HUES64 (cell line): ENCODE data around the gene TSC22D4. TPM values are rescaled to one million over a fixed set of nuclear protein-coding genes. Genes with fewer than 3 reads are reported as not detected.
"Not testable (repeated sequence)": the region's sequence is repeated elsewhere in the genome, so short reads cannot be mapped to it uniquely, and the experiment has no call there.

Experiments
- H3K27ac ChIP-seq: 2 replicates; pipeline ENCODE4 v1.7.0; 2013; ENCODE audit warnings: low read depth, low read length, inconsistent platforms
- H3K27me3 ChIP-seq: 2 replicates; pipeline ENCODE4 v1.6.1; 2013; ENCODE audit warnings: mild to moderate bottlenecking, low read length; ENCODE audit not compliant: insufficient read depth
- H3K36me3 ChIP-seq: 2 replicates; pipeline ENCODE4 v1.6.1; 2013; ENCODE audit warnings: mild to moderate bottlenecking, low read length; ENCODE audit not compliant: insufficient read depth
- H3K4me1 ChIP-seq: 2 replicates; pipeline ENCODE4 v1.6.1; 2013; ENCODE audit warnings: mild to moderate bottlenecking, low read length, moderate library complexity; ENCODE audit not compliant: insufficient read depth
- H3K4me3 ChIP-seq: 2 replicates; pipeline ENCODE4 v1.5.1; 2013; ENCODE audit warnings: mild to moderate bottlenecking, low read length, moderate library complexity
- H3K9ac ChIP-seq: 2 replicates; pipeline ENCODE4 v1.6.1; 2013; ENCODE audit warnings: mild to moderate bottlenecking, low read depth, low read length
- H3K9me3 ChIP-seq: 2 replicates; pipeline ENCODE4 v1.6.1; 2013; ENCODE audit warnings: low read depth, low read length; ENCODE audit not compliant: insufficient read depth
- WGBS: fragments of 150-250, 120-280 bp; methylation state at CpG from one replicate; pipeline ENCODE4 v1.1.7; 2013; ENCODE audit warnings: missing lambda C conversion rate; 5-methylcytosine and 5-hydroxymethylcytosine counted together
- polyA plus RNA-seq, 2 experiments: library from polyadenylated mRNA; stranded (reverse); fragments of 50-300 nt; gene quantifications; one replicate each; pipeline ENCODE4 v1.2.3, GENCODE V29; 2013

Gene TSC22D4
- polyA plus RNA-seq (2013, experiment 1 of 2) = 15.6 TPM
- 19.4 TPM for polyA plus RNA-seq (2013, experiment 2 of 2)

- peaks cover 2% of the 10 kb centered on the region; the same call in 1 of the 2 replicates for H3K4me1 ChIP-seq
- H3K27ac ChIP-seq = peak within 1 kb of the TSS; percentile 72; the same call in 1 of the 2 replicates
- H3K4me3 ChIP-seq = peak within 1 kb of the TSS; percentile 99
- no peaks in the 10 kb centered on the region for H3K27me3 ChIP-seq
- H3K36me3 ChIP-seq = no peaks in the 10 kb centered on the region
- H3K9me3 ChIP-seq = no peaks in the 10 kb centered on the region
- WGBS = under 1% methylated on average over 27 of the region's 27 CpGs
- peak within 1 kb of the TSS; percentile 57 for H3K9ac ChIP-seq
Measured at GRCh38 chr7:100478958-100479660, at the start of gene TSC22D4. Gene TSC22D4 (minus strand): TSS chr7:100479214. CDS start chr7:100478038, 1,176 bp downstream.

GRCh38 chr7:100528108-100528866, 49.3 kb upstream of the TSC22D4 start:
- not testable (repeated sequence) for H3K9me3 ChIP-seq, H3K27me3 ChIP-seq, H3K4me3 ChIP-seq, H3K4me1 ChIP-seq, H3K27ac ChIP-seq, H3K36me3 ChIP-seq, H3K9ac ChIP-seq
- 94% methylated on average over 12 of the region's 12 CpGs for WGBS

GRCh38 chr7:100523192-100523591, 44.2 kb upstream of the TSC22D4 start:
- not testable (repeated sequence) for H3K27ac ChIP-seq, H3K36me3 ChIP-seq, H3K4me3 ChIP-seq, H3K4me1 ChIP-seq, H3K27me3 ChIP-seq, H3K9me3 ChIP-seq, H3K9ac ChIP-seq
- 91% methylated on average over 8 of the region's 34 CpGs for WGBS

GRCh38 chr7:100521909-100522593, 43.0 kb upstream of the TSC22D4 start:
- not testable (repeated sequence) for H3K9ac ChIP-seq, H3K27me3 ChIP-seq, H3K36me3 ChIP-seq, H3K9me3 ChIP-seq, H3K27ac ChIP-seq, H3K4me1 ChIP-seq, H3K4me3 ChIP-seq
- WGBS = no CpG with 5 or more reads among the region's 3 CpGs

GRCh38 chr7:100521076-100521475, 42.1 kb upstream of the TSC22D4 start:
- Histone ChIP-seq H3K4me3 (no peak overlapping the region), H3K4me1 (no peaks in the 10 kb centered on the region), H3K9ac (no peak overlapping the region), H3K27ac (no peak overlapping the region), H3K9me3 (no peaks in the 10 kb centered on the region), H3K27me3 (no peaks in the 10 kb centered on the region), H3K36me3 (no peaks in the 10 kb centered on the region)
- WGBS = 100% methylated on average over 1 of the region's 2 CpGs

GRCh38 chr7:100520138-100520537, 41.1 kb upstream of the TSC22D4 start:
- H3K9ac ChIP-seq = no peak overlapping the region
- H3K9me3 ChIP-seq = no peaks in the 10 kb centered on the region
- no peaks in the 10 kb centered on the region for H3K4me1 ChIP-seq
- H3K36me3 ChIP-seq = no peaks in the 10 kb centered on the region
- H3K4me3 ChIP-seq = no peak overlapping the region
- no peaks in the 10 kb centered on the region for H3K27me3 ChIP-seq
- no peak overlapping the region for H3K27ac ChIP-seq
- WGBS = 71% methylated on average over 1 of the region's 1 CpG

- Histone ChIP-seq H3K27me3 (no peaks in the 10 kb centered on the region), H3K4me1 (no peaks in the 10 kb centered on the region), H3K36me3 (no peaks in the 10 kb centered on the region), H3K27ac (no peak overlapping the region), H3K9me3 (no peaks in the 10 kb centered on the region), H3K4me3 (no peak overlapping the region), H3K9ac (no peak overlapping the region)
- WGBS = 94% methylated on average over 6 of the region's 6 CpGs
Measured at GRCh38 chr7:100519580-100519979, 40.6 kb upstream of the TSC22D4 start.

- Histone ChIP-seq H3K27me3 (no peaks in the 10 kb centered on the region), H3K4me3 (no peak overlapping the region), H3K4me1 (no peaks in the 10 kb centered on the region), H3K9ac (no peak overlapping the region), H3K9me3 (no peaks in the 10 kb centered on the region), H3K27ac (no peak overlapping the region), H3K36me3 (no peaks in the 10 kb centered on the region)
- 88% methylated on average over 2 of the region's 2 CpGs for WGBS
Measured at GRCh38 chr7:100517305-100517704, 38.3 kb upstream of the TSC22D4 start.

GRCh38 chr7:100516135-100516812, 37.3 kb upstream of the TSC22D4 start:
- Histone ChIP-seq H3K9ac (no peak overlapping the region), H3K9me3 (no peaks in the 10 kb centered on the region), H3K27me3 (no peaks in the 10 kb centered on the region), H3K36me3 (no peaks in the 10 kb centered on the region), H3K4me1 (no peaks in the 10 kb centered on the region), H3K4me3 (no peak overlapping the region), H3K27ac (no peak overlapping the region)
- WGBS = 53% methylated on average over 3 of the region's 4 CpGs

GRCh38 chr7:100515072-100515532, 36.1 kb upstream of the TSC22D4 start:
- no peaks in the 10 kb centered on the region for H3K36me3 ChIP-seq
- H3K27me3 ChIP-seq = no peaks in the 10 kb centered on the region
- H3K9ac ChIP-seq = no peak overlapping the region
- no peaks in the 10 kb centered on the region for H3K9me3 ChIP-seq
- no peaks in the 10 kb centered on the region for H3K4me1 ChIP-seq
- no peak overlapping the region for H3K27ac ChIP-seq
- H3K4me3 ChIP-seq = no peak overlapping the region
- WGBS = 69% methylated on average over 2 of the region's 2 CpGs
